Activated T-cell treated with anti-CD3 and anti-CD28 coated beads for 4 hours (primary cell): ENCODE measurements around the gene TRMT6.

ENCODE experiments used
- DNase-seq: peaks from one replicate; pipeline ENCODE4 v3.0.0-alpha.2; 2020

TRMT6 gene, protein sequence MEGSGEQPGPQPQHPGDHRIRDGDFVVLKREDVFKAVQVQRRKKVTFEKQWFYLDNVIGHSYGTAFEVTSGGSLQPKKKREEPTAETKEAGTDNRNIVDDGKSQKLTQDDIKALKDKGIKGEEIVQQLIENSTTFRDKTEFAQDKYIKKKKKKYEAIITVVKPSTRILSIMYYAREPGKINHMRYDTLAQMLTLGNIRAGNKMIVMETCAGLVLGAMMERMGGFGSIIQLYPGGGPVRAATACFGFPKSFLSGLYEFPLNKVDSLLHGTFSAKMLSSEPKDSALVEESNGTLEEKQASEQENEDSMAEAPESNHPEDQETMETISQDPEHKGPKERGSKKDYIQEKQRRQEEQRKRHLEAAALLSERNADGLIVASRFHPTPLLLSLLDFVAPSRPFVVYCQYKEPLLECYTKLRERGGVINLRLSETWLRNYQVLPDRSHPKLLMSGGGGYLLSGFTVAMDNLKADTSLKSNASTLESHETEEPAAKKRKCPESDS

DNA sequence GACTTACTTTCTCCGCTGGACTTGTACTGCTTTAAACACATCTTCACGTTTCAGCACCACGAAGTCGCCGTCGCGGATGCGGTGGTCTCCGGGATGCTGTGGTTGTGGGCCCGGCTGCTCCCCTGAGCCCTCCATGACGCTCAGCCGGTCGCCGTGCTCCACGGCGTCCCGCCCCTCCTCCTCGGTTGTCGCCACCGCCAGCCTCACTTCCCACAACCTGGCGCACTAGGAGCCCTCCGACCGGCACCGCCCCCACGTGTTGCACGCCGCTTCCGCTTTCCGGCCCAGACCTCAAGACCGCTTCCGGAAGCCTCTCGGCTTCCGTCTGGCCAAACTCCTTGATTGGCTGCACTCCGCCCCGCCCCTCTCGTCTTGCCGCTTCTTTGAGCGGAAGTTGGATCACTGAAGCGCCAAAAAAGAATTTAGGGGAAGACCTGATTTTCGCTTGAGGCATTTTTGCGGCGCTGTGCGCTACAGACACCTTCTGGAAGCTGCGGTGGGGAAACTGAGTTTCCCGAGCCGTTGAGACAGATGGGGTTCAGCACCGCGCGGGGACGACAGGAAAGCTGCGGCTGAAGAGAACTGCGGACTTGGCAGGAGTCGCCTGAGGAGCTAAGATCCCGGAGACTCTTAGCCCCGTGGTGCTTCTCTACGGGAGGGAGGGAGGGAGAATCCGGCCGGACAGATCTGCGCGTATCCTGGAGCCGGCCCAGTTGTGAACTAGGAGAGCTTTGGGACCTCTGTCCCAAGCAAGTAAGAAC lies at the start of gene TRMT6, which contains the start of gene MCM8:
Gene TRMT6, minus strand, starts transcription at position 263 of the 761 bp plus-strand sequence. Its CDS starts 128 bp downstream, at position 135.
Gene MCM8, plus strand, starts transcription at position 382 of the 761 bp plus-strand sequence. CDS start 1,364 bp downstream, outside the sequence.
- DNase-seq: peak; percentile 93

DNA sequence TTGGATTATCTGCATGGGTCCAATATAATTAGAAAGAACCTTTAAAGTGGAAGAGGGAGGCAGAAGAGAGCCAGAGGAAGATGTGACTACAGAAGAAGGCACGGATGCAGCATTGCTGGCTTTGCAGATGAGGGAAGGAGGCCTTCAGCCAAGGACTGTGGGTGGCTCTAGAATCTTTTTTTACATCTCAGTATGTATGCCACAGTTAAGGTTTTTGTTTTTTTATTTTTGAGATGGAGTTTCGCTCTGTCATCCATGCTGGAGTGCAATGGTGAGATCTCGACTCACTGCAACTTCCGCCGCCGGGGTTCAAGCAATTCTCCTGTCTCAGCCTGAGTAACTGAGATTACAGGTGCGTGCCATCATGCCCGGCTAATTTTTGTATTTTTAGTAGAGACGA lies 49.5 kb upstream of the TRMT6 start:
- DNase-seq: no peak

DNA sequence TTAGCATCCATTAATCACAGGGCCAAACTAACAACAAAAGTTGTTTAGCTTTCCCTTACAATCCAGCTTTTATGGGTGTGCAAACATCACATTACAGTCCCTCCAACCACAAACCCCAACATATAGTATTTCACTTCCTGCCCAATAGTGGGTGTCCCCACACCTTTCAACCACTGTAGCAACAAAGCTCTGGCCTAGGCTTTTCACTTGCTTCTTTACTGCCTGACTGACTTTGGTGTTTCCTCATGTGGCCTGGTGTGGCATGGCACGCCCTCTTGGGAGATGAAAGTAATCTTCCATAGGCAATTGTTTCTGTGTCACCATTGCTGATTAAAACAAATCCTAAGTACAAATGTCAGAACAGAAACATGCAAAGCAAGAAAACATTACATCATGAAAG lies 46.4 kb upstream of the TRMT6 start:
- DNase-seq: no peak

DNA sequence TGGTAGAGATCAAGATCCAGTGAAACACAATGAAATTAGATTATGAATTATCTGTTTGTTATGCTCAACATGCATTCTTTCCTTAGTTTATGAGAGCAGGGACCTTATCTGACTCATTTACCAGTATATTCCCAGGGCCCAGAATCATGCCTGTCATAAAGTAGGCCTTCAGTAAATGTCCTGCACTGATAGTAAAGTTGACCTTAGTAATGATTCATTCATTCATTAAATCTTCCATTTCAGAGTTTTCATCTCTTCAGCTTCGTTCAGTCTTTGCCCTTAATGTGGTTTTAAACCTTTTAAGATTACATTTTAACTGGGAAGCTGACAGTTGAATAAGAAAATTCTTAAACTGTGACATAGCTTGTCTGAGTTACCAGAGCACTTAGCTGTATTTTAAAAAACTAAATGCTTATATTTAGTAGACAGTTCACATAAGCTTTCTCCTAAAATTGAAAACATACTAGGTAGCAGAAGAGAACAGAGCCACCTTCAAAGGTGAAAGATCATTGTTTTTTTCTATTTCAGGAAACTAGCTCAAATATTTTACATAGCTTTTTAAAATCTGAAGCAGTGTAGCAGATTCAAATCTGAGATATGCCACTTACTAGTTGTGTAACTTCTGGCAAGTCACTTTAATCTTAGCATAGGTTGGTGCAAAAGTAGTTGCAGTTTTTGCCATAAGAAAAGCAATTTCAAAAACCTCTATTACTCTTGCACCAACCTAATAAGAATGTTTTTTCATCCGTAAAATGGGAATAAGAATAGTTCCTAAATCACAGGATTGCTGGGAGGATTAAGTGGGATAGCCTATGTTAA lies 41.5 kb upstream of the TRMT6 start:
- no peak for DNase-seq

DNA sequence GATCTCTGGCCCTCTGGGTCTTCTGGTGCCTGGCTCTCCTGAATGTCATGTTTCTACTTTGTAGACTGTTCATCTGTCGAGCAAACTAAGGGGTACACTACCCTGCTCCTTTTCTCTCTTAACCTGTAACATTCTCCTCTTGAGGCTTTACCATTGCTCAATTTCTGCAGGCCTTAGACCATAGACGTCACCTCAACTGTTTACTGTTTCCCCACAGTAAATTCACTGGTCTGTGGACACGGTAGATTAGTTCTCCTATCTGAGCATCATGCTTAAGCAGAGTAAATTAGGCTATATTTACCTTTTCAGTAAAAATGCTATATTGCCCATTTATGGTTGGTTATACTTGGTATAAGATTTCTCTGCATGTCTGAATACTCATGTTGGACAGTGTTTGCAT lies 40.6 kb upstream of the TRMT6 start:
- no peak for DNase-seq

DNA sequence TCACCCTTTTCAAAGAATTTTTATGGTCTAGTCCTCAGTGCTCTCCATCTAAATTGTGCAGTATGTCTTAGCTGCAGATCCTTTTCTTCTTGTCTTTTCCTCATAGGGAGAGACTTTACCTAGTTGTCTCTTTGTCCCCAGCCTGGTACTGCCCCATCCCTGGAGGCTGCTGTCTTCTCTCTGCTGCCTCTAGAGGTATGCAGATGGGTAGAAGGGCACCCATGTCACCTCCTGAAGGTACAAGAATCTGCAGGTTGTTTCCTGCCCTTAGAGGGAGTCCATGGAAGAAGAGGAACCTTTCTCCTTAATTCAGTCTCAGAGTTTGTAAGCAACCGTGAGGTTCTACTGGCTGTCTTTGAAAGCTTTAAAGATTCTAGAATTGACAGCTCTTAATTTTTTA lies 39.2 kb upstream of the TRMT6 start:
- no peak for DNase-seq

DNA sequence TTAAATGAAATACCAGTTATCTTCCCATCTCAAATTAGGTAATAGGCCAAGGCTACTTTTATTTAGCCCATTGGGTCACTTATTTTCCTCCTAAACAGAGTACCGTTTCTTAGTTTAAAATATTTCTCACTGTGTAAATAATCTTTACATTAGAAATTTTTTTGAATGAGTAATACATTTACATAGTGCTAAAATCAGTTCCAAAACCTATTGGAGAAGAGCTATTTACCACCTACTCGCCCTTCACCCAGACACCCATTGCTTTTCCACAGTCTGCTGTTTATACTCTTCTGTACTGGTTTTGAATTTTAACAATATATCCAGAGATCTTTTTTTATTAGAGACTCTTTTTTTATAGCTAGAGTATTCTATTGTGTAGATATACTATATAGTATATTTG lies 37.0 kb upstream of the TRMT6 start:
- no peak for DNase-seq

DNA sequence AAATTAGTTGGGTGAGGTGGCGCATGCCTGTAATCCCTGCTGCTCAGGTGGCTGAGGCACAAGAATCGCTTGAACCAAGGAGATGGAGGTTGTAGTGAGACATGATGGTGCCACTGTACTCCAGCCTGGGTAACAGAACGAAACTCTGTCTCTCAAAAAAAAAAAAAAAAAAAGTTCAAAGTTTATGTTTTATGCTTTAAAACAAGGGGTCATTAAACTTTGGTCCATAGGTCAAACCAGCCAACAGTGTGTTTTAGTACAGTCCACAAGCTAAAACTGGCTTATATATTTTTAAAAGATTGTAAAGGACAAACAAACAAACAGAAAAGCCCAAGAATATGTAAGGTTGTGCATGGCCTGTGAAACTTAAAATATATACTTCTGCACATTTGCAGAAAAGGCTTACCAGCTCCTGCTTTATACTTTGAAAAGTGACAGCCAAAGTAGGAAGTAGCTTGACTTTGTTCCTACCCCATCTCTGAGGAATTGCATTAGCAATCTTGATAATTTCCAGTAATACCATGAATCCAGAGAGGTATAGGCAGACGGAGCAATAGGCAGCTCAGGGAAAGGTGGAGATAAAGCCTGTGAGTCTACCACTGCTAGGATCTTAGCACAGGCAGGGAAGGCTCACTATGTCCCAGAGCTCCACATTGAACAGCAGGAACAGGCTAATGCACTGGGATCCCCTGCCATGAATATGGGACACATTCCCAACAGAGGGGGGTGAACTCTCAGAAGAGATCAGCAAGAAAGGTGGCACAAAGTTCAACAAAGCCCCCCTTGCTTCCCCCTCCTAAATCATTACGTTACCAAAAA lies 30.6 kb upstream of the TRMT6 start:
- DNase-seq: no peak

DNA sequence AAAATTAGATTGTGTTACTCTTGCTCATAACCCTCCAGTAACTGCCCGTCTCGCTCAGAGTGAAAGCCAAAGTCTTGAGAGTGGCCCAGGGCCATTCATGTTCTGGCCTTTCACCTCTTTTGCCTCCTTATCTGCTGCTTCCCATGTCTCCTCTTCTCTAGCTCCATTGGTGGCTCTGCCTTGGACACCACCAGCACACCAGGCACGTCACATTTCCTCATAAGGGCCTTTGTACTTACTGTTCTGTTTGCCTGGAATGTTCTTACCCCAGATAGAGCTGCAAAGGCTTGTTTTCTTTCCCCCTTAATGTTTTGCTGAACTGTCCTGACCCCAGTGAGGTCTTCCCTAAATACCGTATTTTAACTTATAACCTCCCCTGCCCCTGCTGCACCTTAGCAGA lies 29.5 kb upstream of the TRMT6 start:
- no peak for DNase-seq

DNA sequence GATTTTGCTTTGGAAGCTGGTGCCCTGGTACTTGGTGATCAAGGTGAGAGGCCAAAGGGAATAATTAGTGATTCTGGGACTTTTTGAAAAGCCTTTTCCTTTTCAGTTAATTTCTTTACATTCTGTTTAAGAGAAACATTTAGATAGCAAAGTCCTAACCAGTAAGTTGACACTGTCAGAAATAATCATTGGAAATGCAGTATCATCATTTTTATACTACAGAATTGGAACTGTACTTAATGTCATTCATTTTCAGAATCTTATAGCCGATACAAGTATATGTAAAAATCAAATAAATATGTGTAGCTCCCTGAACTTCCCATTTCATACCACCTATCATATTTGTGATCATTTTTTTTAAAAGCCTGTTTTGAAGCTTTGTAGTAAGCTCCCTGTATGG lies 27.6 kb upstream of the TRMT6 start:
- DNase-seq: no peak

DNA sequence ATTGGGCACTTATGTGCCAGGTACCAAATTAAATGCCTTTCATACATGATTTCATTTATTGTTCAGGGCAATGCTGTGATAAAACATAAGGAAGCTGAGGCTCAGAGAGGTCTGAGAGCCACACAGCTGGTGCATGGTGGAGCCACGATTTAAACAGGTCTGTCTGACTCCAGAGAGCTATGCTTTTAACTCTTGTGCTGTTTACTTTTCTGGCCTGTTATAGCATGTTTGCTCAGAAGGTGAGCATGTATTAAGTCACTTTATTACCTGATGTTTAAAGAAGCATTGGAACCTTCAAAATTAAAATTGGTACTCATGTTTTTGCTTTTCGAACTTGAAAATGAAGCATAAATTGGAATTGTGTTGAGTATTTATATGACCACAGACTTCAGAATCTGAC lies 26.9 kb upstream of the TRMT6 start:
- no peak for DNase-seq

DNA sequence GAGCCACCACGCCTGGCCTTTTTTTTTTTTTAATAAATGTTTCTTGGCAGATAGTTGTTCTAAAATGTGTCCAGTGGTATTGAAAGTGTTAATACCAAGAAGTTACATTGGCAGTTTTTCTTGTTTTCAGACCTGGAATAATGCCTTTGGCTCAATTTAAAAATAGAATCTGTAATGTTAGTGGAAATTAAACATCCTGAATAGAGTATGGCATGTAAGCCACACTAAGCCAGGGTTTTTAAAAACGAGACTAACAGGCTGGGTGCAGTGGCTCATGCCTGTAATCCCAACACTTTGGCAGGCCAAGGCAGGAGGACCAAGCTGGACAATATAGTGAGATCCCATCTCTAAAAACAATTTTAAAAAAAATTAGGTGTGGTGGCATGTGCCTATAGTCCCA lies 25.4 kb upstream of the TRMT6 start:
- no peak for DNase-seq

DNA sequence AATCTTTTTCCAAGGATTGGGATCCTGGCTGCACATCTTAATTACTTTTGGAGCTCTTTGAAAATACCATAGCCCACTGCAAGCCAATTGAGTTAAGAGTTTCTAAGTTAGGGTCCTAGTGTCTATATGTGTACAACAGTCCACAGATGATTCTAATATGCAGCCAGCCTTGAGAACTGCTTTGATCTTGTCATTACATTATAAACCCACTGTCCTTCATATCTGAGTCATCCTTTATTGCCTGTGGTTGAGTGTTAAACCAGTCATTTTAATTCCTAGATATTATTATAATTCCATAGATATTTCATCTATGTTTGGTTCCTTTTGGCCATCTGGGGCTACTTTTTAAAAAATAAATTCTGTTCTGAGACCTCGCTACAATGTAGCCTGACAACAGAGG lies 24.2 kb upstream of the TRMT6 start:
- DNase-seq: no peak

DNA sequence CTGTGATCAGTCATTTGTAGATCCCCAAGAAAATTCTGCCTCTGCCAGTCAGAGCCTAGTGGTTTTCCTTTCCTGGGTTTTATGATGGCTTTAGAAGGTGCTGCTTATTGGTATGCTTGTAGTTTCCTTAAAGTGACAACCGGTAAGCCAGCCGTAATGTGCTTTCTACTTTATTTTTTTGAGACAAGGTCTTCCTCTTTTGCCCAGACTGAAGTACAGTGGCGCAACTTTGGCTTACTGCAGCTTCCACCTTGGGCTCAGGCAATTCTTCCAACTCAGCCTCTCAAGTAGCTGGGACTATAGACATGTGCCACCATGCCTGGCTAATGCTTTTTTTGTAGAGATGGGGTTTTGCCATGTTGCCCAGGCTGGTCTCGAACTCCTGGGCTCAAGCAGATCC lies 23.6 kb upstream of the TRMT6 start:
- no peak for DNase-seq

DNA sequence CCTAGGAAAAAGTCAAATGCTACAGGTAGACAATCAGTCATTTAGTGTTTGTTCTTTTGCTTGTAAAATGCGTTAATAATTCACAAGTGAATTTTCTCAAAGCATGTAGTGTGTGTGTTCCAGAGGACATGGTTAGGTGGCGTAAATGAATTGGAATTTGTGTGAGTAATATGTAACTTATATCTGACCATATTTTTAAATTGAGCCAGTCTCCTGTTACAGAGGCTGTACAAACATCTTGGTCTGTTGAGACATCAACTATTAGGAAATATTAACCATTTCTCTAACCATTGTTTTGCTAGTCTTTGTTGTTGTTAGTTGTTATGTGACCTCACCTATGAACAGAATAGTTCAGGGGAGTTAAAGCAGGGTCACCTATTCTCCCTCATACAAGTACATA lies 22.8 kb upstream of the TRMT6 start:
- DNase-seq: no peak

DNA sequence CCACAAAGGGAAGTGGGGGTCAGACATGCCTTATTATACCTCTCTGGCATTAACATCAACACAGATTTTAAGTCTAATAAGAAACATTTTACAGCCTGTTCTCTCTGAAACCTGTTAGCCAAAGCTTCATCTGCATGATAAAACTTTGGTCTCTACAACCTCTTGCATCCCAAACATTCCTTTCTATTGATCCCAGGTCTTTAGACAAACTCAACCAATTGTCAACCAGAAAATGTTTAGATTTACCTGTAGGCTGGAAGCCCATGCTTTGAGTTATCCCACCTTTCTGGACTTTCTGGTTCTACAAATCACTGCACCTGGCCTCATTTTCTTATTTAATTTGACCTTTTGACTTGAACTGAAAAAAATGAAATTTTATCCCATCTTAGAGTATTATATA lies 20.9 kb upstream of the TRMT6 start:
- DNase-seq: no peak

DNA sequence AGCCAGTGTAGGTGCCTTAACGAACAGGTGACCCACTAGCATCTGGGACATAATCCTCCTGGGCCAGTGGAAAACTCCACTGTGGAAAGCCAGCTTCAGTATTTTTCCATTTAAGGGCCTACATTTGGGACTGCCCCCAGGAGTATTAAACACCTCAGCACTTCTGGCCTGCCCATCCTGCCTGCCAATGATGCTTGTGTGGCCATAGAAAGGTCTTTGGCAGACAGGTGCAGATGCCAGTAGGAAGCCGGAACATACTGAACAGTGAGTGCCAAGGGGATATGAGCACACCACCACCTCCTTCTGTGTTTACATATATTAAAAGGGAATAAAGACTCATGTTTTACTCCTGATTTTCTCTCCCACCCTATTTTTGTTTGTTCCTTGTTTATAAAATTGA lies 20.0 kb upstream of the TRMT6 start:
- DNase-seq: no peak

DNA sequence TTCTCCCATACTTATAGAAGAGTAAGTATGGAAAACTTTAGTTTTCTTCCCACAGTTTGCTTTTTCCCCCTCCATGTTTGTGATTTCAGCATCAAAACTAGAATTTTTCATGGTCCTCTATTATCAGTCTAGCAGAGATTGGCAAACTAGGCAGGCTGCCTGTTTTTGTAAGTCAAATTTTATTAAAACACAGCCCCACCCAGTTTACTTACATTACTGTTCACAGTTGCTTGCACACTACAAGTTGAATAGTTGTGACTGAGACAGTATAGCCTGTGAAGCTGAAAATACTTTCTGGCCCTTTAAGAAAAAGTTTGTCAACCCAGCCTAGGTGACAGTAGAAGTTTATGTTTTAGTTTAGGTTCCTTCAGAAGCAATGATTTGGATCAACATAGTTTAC lies 19.6 kb upstream of the TRMT6 start:
- DNase-seq: no peak

DNA sequence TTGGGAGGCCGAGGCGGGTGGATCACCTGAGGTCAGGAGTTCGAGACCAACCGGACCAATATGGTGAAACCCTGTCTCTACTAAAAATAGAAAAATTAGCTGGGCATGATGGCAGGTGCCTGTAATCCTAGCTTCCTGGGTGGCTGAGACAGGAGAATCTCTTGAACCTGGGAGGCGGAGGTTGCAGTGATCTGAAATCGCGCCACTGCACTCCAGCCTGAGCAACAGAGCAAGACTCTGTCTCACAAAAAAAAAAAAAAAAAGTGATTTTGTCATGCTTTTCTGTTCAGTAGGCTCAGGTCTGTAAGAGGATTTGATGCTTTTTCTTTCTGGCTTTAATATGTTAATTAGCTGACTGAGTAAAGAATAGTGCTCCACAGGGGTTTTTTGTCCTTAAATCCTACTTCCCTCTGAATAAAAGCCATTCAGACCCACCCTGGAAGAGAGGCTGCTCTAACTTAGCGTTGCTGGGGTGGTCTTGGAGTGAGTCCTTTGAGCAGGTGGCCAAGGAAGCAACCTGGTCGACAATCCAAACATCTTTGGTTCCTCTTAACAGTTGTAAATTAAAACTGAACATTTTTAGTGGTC lies 19.1 kb upstream of the TRMT6 start:
- no peak for DNase-seq

DNA sequence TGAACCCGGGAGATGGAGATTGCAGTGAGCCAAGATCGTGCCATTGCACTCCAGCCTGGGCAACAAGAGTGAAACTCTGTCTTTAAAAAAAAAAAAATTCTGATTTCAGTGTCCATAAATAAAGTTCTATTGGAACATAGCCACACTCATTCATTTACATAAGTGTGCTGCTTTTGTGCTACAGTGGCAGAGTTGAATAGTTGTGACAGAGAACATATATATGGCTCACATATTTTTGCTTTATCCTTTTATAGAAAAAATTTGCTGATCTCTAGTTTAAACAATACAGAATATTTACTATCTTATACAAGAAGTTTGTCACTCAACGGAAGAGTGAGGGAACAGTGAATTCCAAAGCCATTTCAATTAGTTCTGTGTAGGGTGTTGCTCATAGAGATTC lies 18.1 kb upstream of the TRMT6 start:
- DNase-seq: no peak

DNA sequence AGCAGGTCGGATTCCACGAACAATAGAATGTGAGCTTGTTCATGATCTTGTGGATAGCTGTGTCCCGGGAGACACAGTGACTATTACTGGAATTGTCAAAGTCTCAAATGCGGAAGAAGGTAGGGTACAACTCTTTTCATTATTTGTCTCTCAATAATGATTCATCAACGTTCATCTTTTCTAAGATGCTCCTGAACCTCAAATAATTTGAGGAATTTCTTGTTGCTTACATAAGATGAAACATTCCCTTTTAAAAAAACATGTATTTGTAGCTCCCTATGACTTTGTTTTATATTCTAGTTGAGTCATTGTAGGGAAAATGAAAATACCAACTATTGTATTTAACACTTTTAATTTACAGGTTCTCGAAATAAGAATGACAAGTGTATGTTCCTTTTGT lies 17.1 kb upstream of the TRMT6 start:
- DNase-seq: no peak

DNA sequence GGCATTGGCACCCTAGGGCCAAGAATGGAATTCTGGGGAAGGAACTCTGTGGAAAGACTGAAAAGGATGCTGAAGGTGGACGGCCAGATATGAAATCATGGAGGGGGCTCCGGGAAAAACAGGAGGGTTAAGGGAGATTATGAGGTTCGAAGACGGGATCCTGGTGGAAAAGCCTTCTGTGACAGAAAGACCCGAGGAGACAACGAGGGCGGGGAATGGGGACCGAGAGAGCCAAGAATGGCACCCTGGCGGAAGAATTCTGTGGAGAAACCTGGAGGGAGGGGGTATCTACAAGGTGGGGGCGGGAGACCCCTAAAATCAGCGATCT lies 426 bp downstream of the TRMT6 start:
- DNase-seq: no peak
